ENCODE data around the gene MINPP1.

DNA sequence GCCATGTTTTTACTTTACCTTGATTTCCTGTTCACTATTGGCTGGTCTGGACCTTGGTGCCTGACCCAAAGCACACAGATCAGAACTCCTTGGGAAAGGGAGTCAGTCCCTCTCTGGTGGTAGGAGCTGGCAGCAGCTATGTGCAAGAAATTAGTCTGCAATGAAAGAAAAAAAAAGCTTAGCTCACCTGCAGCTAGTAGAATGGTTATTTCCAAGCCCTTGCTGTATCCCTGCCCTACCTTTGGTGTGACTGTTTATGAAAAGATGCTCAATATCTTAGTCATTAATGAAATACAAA is 86.8 kb downstream of the MINPP1 start:
- TF ChIP-seq, protein P1, sequence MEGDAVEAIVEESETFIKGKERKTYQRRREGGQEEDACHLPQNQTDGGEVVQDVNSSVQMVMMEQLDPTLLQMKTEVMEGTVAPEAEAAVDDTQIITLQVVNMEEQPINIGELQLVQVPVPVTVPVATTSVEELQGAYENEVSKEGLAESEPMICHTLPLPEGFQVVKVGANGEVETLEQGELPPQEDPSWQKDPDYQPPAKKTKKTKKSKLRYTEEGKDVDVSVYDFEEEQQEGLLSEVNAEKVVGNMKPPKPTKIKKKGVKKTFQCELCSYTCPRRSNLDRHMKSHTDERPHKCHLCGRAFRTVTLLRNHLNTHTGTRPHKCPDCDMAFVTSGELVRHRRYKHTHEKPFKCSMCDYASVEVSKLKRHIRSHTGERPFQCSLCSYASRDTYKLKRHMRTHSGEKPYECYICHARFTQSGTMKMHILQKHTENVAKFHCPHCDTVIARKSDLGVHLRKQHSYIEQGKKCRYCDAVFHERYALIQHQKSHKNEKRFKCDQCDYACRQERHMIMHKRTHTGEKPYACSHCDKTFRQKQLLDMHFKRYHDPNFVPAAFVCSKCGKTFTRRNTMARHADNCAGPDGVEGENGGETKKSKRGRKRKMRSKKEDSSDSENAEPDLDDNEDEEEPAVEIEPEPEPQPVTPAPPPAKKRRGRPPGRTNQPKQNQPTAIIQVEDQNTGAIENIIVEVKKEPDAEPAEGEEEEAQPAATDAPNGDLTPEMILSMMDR (IDR thresholded peaks at IDR 0.05; ENCODE audit: poor library complexity, severe bottlenecking) = no peak
- TF ChIP-seq POLR2AphosphoS5 (IDR thresholded peaks at IDR 0.05) = no peak
- no peak for TF ChIP-seq RAD21 (conservative IDR thresholded peaks at IDR 0.05)
- no peak for TF ChIP-seq EZH2 (IDR thresholded peaks at IDR 0.05; ENCODE audit: borderline replicate concordance, insufficient read depth, low read length, poor library complexity, severe bottlenecking)

Measured in neural cell (in vitro differentiated cells).